GM21619 (cell line): Measurements from ENCODE around the gene MGAT4A.
"Not testable (repeated sequence)": the region's sequence is repeated elsewhere in the genome, so short reads cannot be mapped to it uniquely, and the experiment has no call there.

Experiments used
- ATAC-seq: cut with Tn5 transposase; IDR thresholded peaks from one replicate; pipeline ENCODE4 v1.9.1; 2021; ENCODE audit not compliant: unreplicated experiment

The MGAT4A gene

DNA sequence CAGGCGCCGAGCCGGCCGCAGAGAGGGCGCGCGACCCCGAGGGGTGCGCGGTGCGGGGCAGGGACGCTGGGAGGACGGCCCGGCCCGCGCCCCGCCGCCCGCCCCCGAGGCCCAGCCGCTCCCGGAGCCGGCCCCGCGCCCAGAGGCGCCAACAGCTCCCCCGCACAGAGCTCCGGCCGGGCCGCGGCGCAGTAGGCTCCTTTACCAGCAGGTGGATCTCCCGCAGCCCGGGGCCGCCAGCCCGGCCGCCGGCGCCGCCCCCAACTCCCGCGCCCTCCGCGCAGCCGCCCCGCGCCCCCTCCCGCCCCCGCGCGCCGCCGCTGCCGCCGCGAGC lies 258 bp downstream of the MGAT4A start:
- peak; percentile 39 for ATAC-seq

DNA sequence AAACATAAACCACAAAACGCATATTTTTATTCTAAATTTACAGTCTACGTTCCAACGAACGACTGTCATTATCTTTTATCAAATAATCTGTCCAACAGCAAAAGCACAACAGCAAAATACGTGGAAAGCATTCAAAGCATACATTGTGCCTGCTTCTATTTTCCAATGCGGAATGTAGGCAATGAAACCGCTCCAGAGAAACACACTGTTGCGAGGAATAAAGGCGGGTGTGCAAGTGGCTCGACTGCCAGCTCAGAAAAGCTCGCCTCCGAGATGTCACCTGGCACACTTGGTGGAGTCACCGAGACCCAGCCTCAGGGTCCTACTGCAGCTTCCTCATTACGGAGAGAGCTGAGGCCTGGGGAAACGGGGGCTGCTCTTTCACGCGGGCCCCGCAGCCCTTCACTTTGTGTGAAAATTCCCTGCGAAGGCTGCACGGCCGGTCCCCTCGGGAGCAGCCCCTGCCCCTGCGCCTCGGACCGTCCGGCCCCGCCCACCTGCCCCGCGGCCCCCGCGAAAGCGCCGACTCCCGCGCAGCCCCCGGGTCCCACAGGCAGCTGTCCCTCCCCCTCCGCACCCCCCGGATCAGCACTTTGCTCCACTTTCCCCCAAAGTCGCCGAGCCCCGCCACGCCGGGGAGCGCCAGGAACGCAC lies 752 bp downstream of the MGAT4A start:
- ATAC-seq, result no peak

DNA sequence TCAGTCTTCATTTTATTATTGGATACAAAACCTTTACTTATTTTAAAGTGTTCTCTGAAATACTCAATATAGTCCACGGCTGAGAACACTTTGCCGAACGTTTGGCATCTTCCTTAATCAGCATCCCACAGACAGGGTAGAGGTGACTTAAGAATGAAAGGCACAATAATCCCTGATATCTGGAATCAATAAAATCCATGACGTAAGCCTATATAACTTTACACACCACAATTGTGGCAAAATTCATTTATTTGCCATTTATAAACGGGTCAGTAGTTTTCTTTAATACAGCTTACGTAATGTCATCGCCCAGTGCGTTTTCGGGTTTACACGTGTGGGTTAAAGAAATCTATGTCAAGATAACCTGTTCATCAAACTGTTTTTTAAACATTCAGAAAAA lies 1.3 kb downstream of the MGAT4A start:
- ATAC-seq, result no peak

DNA sequence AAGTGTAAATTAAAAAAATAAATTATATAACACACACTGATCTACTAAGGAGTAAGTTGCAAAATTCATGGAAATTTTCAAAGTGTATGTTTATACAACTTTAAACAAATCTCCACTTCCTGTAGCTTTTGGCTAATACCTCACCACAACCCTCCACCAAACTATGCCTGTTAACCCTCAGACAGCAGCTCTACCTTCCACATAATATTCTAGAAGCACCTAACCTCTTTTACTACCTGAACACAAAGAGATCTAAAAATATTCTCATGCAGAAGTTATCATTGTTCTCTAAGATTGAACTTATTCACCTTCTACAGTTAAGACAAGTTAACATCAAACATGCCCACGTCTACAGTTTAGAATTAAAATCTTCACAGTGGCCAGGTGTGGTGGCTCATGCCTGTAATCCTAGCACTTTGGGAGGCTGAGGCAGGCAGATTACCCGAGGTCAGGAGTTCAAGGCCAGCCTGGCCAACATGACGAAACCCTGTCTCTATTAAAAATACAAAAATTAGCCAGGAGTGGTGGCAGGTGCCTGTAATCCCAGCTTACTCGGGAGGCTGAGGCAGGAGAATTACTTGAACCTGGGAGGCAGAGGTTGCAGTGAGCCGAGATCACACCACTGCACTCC lies 2.7 kb downstream of the MGAT4A start:
- not testable (repeated sequence) for ATAC-seq

DNA sequence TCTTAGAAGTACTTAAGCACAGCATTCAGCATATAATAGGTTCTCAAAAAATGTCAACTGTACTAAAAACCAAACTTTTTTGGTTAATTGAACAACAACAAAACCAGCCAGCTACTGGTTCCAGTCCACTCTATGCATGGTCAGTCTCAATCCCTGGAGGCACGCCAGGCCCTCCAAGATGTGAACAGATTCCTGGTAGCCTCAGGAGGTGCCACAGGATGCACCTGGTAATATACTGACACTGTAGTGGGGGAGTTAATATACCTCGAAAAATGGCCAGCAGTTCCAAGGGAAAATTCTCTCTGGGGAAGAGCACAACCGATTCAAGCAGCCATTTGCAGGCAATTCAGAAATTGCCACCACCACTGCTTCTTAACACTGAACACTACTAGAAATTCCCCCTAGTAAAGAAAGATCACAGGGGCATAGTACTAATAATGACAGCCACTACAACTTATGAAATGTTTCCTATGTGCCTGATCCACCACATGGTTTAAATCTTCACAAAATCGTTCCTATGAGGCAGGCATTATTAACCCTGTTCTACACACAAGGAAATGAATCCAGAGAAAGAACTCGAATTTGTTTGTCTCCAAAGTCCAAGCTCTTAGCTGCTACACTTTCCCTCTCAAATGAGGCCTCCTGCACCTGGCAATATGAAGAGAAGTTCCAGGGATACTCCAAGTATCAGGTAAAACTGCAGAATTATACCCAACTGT lies 3.4 kb downstream of the MGAT4A start:
- no peak for ATAC-seq

DNA sequence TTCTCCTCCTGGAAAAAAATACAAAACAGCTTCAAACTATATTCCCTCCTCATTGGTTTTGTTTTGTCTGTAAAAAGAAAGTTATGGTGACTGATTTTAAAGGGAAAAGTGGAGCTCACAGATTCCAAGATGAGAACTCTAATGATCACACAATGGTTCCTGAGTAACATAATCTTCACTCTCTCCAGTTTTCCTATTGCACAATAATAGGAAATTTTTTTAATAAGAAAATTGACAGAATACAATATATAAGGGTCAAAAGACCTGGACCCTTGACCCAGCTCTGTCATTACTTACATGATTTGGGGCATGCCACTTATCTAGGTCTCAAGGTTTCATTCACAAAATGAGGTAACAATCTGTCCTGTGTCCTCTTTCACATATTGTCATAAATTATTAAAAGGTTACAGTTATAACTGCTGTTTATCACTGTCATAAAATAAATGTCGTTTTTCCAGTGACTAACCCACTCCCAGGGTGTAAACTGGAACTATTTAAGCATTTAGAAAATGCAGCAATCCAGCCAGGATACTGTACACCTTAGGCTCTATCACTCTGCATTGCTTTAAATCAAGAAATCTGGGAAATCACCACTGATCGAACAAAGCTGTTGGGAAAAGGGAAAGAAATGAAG lies 4.1 kb downstream of the MGAT4A start:
- ATAC-seq, result no peak

DNA sequence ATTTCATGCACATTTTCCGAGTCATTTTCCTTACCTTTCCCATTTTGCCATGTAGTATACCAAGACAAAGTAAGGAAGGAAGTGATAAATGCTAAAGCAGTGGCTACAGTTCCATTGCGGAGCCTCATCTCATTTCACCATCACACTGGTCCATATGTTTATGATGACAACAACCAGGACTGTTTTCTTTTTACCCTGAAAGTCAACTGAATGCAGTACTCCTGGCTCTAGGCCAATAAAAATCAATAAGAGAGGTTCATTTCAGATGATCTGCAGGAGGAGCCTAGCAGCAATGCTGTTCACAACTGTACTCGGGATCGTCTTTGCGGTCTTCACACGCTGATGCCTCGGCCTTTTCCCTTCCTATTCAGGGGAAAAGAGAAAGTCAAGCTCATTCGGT lies 4.7 kb downstream of the MGAT4A start:
- no peak for ATAC-seq

DNA sequence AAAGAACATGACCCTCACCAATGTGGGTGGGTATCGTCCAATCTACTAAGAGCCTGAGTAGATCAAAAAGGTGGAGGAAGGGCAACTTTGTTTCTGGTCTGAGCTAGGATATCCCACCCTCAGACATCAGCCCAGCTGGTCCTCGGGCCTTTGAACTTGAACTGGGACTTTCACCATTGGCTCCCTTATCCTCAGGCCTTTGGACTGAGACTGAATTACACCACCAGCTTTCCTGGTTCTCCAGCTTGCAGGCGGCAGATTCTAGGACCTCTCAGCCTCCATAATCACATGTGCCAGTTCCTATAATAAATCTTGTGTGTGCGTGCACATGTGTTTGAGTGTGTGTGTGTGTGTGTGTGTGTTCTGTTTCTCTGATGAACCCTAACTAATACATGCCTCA lies 10.6 kb downstream of the MGAT4A start:
- ATAC-seq, result no peak

DNA sequence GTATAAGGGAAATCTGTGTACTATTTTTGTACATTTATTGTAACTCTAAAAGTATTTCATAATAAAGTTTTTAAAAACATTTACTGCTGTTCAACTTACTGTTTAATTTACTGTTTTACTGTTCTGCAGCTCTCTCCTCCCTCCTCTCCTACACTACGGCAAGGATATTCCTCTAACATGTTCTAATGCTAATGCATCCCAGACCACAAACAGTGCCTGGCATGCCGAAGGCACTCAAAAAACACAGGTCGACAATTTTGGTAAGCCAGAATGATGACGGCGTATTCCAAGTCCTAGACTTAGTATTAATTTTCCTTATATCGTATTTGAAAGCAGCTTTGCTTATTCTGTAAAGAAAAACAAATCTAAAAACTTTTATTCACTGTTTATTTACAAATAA lies 13.3 kb downstream of the MGAT4A start:
- no peak for ATAC-seq

DNA sequence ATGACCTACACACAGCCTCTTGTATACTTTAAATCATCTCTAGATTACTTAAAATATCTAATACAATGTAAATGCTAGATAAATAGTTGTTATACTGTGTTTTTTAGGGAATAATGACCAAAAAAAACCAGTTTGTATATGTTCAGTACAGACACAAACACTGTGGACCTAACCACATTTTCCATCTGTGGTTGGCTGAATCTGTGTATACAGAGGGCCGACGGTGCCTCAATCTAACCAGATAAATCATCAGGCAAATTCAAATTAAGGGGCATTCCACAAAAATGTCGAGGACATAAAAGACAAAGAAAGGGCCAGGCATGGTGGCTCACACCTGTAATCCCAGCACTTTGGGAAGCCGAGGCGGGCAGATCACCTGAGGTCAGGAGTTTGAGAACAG lies 14.1 kb downstream of the MGAT4A start:
- no peak for ATAC-seq

DNA sequence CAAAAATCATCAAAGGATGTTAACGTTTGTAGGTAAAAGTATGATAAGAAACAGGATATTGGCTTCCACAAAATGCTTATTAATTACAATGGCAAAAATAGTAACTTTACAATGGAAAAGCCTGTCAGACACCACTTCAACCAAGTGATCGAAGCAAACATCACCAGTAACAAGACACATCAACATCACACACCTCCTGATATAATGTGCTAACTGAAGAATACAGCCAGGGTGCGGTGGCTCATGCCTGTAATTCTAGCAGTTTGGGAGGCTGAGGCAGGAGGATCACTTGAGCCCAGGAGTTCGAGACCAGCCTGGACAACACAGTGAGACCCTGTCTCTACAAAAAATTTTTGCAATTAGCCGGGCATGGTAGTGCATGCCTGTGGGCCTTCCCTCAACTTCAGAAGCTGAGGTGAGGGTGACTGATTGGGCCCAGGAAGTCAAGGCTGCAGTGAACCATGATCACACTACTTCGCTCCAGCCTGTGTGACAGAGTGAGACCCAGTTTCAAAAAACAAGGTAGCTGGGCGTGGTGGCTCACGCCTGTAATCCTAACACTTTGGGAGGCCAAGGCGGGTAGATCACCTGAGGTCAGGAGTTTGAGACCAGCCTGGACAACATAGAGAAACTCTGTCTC lies 15.0 kb downstream of the MGAT4A start:
- ATAC-seq, result no peak

DNA sequence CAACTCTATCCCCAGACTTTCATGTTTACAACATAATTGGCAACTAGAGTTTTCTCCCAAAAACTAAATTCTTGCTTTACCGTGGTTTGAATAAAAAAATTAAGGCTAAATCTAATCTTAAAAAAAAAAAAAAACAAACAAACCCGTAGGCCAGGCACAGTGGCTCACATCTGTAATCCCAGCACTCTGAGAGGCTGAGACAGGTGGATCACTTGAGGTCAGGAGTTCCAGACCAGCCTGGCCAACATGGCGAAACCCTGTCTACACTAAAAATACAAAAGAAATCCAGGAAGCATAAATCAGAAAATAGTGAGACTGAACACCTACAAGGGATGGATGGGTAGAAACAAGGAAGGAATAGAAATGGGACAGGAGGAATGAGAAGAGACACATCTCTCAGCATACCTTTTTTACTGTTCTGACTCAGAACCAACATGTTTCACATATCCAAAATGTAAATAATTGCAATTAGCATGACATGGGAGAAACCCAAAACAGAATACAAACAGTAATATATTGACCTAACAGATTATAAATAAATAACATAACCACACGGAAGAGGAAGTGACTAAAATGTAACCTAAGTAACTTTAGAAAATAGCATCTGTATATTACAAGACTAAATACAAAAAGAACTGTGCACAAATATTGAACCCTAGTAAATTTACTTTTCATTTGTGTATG lies 17.5 kb downstream of the MGAT4A start:
- peak; percentile 89 for ATAC-seq

DNA sequence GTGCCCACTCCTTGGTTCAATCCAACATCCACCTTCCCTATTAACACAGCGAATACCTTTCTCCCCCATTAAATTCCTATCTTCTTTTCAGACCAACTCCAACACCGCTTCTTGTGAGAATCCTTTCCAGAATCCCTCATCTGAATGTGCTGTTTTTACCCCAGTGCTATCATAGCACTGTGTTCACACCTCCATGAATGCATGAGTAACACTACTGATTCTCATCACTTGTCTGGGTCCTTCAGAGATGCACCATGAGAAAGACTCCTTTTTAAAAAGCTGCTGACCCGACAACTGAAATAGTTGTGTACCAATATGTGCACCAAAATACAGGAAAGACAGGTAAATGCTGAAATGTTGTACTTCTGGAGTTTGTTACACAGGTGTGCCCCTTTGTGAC lies 18.8 kb downstream of the MGAT4A start:
- ATAC-seq, result no peak

DNA sequence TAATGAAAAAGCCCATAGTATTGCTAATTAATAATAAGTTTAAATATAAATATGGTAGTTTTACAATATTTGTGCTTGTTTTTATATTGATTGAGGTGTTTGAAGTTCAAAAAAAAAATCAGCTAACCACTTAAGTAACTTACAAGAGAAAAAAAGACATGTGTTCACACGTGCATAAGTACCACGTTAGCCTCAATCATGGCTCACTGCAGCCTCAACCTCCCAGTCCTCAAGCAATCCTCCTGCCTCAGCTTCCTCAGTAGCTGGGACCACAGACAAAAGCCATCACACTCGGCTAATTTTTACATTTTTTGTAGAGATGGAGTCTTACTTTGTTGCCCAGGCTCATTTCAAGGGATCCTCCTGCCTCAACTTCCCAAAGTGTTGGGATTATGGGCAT lies 19.4 kb downstream of the MGAT4A start:
- no peak for ATAC-seq

DNA sequence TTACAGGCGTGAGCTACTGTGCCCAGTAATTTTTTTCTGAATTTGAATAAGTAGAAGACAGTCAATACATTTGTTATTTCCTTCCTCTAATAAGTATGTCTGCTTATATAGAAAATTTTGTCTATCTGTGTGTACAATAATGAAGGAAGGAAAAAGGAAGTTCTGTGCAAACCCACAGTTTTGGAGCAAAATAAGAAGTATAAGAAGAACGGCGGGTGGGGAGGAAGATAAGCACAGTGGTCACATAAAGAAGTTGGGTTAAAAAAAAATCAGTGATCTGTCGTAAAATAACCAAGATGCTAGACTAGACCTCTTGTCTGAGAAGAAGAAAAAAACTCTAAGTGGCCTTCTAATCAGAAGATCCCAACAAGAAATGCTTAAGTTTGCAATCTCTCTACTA lies 20.2 kb downstream of the MGAT4A start:
- ATAC-seq, result no peak

DNA sequence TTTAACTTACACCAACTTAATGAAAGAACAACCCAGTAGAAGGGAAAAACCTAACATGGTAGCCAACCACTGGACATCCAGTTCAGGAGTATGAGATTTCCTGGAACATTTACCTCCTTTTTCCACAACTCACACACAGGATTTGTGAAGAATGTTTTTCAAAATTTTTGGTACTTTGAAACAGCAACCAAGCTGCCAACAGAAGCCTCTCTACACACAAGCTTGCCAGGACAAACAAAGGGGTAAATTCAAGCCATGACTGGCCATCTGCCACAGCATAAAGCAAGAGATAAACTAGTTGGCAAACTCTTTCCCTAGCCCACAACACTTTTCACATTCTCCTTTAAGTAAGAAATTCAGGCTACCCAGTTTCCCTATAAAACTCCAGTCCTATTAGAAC lies 21.4 kb downstream of the MGAT4A start:
- ATAC-seq, result no peak

DNA sequence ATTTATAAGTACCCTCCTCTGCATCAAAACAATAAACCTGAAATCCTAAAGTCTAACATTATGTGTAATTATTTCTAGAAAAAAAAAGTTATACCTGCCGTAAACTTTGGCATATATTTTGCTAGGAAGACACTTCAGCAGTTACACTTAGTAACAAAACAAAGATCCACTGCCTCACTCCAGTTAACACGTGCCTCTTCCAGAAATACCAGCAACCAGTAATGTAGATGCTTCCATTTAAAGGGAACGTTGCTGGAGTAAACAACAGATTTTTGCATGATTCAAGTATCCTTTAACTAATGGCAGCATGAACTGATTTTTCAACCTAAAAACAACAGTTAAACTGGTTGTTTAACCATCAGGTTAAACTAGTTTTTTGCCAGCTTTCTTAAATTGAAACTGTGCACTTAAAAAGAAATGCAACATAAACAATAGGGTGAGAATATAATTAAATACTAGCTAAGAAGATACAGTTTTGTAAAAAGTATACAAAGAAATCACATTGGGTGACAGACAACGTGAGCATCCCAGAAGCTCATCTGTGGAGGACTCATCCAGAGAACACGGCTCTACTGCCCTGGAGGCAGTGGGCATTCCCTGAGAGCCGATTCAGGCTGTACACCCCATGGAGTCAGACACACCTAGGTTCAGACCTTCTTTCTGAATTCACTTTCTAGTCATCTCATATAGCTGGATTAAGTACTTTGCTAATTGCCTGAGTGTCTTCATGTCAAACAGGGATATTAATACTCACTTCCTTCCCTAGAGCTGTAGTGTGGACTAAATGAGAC lies 22.3 kb downstream of the MGAT4A start:
- no peak for ATAC-seq

DNA sequence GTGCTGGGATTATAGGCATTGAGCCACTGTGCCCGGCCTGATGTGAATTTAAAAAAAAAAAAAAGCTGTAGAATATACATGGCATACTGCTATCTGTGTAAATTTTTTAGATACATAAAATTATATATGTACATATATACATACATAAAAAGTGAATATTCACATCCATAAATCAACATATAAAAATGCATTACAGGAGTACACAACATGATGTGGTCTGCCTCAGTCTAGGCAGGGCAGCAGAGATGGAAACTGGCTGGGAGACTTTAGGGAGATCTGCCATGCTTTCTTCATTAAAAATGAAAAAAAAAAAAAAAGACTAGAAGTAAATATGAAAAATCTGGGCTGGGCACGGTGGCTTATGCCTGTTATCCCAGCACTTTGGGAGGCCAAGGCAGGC lies 24.3 kb downstream of the MGAT4A start:
- ATAC-seq, result no peak

DNA sequence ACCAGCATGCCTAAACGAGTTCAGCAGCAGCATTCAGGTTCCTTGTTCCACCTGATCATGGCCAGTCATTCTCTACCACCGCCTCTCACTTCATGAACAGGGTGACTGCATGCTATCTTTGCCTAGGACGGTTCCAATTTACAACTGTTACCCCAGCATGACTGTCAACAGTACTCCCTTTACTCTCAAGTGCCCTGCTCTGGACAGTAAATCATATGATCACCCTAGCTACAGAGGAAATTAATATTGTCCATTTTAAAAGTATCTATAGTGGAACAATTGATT lies 25.7 kb downstream of the MGAT4A start:
- ATAC-seq, result no peak

DNA sequence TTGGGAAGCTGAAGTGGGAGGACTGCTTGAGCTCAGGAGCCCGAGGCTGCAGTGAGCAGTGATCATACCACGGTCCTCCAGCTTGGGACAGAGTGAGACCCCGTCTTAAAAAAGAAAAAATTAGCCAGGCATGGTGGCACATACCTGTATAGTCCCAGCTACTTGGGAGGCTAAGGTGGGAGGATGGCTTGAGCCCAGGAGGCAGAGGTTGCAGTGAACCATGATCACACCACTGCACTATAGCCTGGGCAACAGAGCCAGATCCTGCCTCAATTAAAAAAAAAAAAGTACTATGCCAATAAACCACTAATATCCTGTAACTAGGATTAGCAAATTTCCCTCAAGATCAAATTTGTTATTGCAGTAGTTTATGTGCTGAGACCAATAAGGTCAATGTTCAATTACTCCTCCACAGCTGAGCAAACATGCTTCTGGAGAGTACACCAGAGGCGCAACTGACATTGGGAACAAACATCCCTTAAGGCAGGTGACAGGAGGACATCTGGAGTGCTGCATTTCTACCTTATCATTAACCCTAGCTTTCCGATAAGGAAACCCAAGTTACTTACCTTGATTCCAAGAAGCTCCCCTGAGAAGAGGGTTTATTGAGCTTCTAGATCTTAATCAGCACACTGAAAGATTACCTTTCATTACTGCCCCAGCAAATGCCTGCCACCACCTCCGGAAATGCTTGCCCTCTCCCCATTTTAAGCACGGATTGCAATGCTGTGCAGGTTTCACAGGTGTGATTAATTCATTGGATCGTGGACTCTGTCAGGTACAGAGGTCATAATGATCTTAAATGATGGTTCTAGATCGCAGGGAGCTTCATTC lies 26.2 kb downstream of the MGAT4A start:
- ATAC-seq, result no peak
